ENCODE measurements around the gene GYPA.
"Not testable (repeated sequence)": the region's sequence is repeated elsewhere in the genome, so short reads cannot be mapped to it uniquely, and the experiment has no call there.

- not testable (repeated sequence) for TF ChIP-seq CTCF (IDR thresholded peaks at IDR 0.05); POLR2A (IDR thresholded peaks at IDR 0.05; ENCODE audit: low read depth); EP300 (IDR thresholded peaks at IDR 0.05)
These were observed 49.3 kb downstream of the GYPA start for GRCh38 chr4:144091181-144091580.

Measured in esophagus muscularis mucosa (tissue), 4 donors.